SK-N-SH treated with all-trans-retinoic acid at 6 μM for 48 hours (cell line): ENCODE measurements around the gene HIVEP2.

Experiments
- PPARA ChIP-seq: fragments of 250-450 bp; sonication (Bioruptor Pico); IDR thresholded peaks from 2 replicates; pipeline ENCODE4 v1.5.0; 2020; ENCODE audit warnings: mild to moderate bottlenecking, borderline replicate concordance
- ZFP3 ChIP-seq: fragments of 250-450 bp; sonication (Bioruptor Pico); IDR thresholded peaks from 2 replicates; pipeline ENCODE4 v1.5.0; 2020; ENCODE audit warnings: mild to moderate bottlenecking, moderate library complexity

DNA sequence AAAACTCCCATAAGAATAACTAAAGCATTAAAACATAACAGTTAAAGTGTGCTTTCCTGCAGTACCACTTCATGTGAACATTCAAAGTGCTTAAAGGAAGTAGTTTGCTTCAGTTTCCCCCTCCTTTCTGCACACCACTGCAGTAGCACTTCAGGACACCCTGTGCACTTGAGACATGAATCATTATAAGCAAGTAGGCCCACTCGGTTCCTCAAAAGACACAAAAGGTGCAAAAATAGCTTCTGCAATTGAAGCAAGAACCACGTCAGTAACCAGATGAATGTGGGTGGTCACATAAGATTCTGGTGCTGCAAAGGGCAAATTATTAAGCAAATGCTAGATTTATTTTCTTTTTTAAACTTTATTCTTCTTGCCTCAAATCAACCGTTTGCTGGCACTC, 160.6 kb downstream of the HIVEP2 start:
- no peak for TF ChIP-seq ZFP3 (CRISPR knock-in tag)
- TF ChIP-seq PPARA (CRISPR knock-in tag), result no peak
